Fibroblast of peridontal ligament (primary cell): Measurements from ENCODE around the gene UBR3.
"Not testable (repeated sequence)": the region's sequence is repeated elsewhere in the genome, so short reads cannot be mapped to it uniquely, and the experiment has no call there.

Source experiments
- DNase-seq: peaks from one replicate; pipeline ENCODE4 v3.0.0-alpha.2; 2010; ENCODE audit errors: extremely low read depth

UBR3 gene

DNA sequence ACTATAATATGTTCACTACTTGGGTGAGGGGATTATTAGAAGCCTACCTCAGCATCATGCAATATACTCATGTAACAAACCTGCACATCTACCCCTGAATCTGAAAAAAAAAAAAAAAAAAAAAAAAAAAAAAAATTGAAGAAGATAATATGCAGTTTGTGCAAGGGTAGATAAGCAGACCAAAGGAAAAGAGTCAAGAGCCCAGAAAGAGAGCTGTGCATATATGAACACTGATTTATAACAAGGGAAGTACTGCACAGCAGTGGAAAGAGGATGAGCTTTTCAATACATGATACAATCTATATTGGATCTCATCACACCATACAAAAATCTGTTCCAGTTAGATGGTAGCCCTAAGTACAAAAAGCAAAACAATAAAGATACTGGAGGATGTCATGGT, 268.1 kb downstream of the UBR3 start:
- DNase-seq, result no peak

DNA sequence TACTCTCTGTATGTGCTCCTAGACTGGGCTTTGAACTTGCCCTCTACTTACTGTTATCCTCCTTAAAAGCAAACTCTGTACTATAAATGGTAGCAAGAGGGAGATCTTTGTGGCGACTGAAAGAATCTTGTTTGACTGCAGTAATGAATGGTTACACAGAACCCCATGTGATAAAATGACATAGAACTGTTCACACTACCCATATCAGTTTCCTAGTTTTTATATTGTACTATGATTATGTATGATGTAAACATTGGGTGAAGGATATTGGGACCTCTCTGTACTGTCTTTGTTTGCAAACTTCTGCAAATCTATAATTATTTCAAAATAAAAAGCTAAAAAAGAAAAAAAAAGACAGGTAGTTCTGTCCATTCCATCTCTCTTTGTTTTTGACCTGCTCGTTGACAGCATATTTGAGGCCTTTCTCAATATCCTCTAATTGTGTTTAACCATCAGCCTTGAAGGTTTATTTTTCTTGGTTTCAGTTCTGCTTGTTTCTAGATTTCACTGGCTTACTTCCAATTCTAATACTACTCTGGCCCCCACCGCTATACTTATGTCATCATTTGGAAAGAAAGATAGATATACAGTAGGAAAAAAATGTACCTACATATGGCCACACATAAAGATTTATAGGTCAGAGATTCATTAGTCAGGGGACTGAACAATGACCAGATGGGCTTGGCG, 271.5 kb downstream of the UBR3 start:
- peak; percentile 49 for DNase-seq

DNA sequence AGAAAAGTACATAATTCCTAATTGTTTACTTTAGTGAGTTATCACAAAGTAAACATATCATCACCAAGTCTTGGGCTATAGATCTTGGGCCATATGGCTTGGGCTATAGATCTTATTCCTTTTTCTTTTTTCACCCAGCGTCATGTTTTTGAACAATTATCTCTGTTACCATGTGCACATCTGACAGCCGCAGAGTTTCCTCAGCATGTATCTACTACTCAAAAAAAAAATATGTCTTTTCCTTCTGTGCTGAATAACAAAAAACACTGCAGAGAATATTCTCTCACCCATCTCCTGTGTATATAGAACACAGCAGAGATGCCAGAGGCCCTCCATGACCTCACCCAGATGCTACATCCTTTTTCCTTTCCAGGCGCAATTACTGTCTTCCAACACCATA, 274.5 kb downstream of the UBR3 start:
- DNase-seq, result no peak

DNA sequence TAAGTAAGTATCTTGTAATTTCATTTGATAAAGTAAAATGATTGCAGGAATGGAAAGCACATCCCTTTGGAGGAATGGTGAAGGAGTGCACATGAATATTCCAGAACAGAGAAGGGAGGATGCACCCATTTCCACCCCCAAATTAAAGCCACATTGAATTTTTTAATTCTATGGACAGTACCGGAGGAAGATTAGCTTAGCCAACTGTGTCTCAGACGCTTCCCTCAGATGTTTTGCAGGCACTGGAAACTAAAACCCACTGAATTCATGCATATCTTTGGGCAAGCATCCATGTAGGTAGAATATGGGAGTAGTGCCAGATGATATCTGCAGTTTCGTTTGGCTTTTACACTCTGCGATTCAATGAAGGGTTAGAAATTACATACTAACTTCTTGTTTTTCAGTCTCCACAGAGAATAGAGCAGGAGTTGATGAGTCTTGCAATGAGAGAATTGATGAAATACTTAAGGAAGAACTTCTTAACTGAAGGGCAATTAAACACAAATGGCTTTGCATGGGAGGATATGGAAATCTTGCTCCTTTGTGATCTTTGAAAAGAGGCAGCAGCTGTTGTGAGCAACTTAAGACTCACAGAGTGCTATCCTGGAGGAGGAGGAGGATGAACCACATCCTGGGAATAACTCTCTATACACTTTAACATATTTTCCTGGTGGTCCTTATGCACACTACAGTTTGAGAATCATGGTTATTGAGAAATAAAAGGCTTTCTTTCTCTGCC, 279.0 kb downstream of the UBR3 start:
- no peak for DNase-seq

DNA sequence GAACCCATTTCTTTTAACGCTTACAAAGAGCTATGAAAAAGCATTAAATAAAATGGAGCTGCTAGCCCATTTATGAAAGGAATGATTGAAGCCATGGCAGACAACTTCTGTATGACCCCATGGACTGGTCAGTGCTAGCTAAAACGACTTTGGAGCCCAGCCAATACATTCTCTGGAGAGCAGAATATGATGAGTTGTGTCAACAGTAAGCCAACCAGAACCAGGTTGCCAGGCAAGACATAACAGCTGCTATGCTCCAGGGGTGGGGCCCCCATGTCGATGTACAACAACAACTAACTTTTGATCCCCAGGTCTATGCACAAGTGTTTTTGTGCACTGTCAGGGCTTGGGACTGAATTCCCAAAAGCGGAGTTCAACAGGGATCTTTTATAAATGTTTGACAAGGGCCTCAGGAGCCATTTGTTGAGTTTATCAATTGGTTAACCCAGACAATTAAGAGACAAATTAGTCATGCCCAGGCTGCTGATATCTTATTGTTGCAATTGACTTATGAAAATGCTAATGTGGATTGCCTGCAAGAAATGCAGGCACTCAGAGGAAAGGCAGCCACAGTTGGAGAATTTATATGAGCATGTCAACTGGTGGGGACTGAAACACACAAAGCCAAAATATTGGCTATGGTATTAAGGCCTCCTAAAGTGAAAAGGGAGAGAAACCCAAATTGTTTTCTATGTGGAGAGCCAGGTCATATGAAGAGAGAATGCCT, 286.1 kb downstream of the UBR3 start:
- DNase-seq, result no peak

DNA sequence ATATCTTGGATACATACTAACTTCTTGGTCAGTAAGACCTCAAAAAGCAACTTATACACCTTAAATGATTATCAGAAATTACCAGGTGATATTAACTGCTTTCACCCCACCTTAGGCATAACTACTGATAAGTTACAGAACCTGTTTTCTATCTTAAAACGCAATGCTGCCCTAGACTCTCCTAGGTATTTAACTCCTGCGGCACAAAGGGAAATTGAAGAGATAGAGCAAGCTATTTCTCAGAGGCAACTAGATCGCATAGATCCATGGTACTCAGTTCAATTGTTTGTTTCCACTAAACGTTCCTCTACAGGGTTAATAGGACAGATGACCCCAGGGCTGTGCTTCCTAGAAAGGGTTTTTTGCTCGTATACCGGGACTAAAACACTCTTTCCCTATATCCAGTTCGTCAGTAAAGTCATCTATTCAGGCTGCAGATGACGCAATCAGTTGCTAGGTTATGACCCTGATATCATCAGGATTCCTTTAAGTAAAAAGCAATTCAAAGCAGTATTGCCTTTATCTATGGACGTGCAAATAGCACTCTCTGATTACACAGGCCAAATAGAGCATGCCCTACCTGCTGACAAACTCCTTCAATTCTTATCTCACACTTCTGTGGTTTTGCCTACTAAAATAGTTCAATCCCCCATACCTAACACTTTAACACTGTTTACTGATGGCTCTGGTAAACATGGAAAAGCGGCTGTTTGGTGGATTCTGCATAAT, 288.4 kb downstream of the UBR3 start:
- DNase-seq, result no peak

DNA sequence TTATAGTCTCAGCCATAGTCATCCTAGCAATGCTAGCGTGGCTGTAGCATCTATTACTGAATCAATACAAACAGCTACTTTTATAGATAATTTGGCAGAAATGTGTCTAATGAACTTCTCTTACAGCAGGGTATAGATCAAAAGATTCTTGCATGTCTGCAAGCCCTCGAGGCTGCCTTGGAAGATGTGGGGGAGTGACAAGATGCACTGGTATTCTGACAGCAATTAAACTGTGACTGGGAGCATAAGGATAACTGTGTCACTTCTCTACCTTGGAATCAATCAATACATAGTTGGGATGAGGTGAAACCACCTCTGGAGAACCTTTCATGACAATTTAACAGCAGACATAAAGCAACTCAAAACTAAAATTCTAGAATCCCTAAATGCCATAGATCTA, 291.4 kb downstream of the UBR3 start:
- DNase-seq, result no peak

DNA sequence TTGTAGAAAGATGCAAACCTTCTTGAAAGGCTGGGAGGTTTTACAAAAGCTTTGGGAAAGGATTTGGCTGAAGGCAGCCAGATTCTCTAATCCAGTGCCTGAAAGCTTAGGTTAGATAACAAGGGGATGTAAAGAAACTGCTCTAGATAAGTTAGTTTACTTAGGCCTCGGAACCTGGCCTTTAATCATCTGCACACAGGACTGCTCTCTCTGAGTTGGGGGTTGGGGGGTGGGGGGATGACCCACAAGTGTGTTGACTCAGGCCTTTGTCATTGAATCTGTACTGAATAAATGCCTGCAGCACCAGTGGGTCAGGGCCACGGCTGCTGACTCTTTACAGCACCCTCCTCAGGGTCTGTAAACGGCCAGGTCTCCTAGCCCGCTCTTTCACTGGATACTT, 292.1 kb downstream of the UBR3 start:
- not testable (repeated sequence) for DNase-seq

DNA sequence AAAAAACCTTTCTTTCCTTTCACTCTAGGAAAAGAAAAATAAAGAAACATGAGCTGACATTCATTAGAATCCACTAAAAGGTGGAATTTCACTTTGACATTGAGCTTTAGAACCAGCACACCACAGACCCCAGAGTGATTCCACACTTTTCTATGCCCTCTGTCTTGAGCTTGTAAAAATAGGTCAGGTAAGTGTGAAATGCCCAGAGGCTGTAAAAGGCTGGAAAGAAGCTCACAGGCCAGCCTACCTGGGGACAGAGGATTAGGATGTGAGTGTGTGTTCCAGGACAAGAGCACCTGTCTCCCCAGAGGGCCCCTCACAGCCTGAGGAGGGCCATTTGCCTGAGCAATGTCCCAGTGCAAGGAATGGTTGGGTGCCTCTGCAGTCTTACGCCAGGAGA, 294.4 kb downstream of the UBR3 start:
- no peak for DNase-seq

DNA sequence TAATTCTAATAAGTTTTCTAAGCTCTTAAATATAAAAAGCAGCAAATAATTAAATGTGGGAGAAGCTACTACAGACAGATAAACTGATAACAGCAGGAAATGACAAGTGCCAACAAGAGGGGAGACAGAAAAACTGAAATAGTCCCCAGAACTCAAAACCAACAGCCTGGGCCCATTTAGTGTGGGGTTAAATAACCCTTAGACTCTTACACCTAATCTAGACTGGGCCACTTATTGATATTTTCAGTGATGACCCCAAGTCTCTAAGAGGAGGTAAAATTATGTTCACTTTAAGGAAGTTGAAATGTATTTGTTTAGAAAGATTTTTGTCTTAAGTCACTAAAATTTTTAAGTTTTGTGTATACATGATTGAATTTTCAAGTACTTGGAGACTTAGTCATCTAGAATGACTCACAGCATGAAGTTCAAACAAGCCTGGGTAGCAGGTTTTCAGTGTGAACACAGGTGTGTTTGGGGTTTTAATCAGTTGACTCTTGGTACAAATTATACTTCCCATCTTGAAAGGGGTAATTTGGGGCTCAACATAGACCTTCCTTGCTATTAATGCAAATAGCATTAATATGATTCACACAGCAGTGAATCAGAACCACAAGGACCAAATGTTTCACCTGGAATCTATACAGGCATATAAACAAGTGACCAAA, 295.8 kb downstream of the UBR3 start:
- peak; percentile 40 for DNase-seq

DNA sequence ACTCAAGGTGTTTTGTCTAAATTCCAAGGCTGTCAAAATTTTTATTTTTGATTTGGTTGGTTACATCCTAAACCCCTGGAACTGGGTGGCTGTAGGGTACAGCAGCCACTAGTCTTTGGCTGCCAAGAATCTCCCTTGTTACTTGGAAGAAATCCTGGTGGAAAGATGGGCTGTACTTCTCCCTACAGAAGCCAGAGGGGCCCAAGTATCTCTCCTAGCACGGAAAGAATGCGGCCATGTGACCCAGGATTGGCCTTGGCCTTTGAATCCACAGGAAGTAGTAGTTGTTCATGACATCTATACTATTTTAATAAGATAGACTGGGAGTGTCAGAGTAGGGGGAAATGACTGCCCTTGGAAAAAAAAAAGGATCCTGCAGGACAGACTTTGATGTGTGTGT, 296.3 kb downstream of the UBR3 start:
- DNase-seq, result no peak

DNA sequence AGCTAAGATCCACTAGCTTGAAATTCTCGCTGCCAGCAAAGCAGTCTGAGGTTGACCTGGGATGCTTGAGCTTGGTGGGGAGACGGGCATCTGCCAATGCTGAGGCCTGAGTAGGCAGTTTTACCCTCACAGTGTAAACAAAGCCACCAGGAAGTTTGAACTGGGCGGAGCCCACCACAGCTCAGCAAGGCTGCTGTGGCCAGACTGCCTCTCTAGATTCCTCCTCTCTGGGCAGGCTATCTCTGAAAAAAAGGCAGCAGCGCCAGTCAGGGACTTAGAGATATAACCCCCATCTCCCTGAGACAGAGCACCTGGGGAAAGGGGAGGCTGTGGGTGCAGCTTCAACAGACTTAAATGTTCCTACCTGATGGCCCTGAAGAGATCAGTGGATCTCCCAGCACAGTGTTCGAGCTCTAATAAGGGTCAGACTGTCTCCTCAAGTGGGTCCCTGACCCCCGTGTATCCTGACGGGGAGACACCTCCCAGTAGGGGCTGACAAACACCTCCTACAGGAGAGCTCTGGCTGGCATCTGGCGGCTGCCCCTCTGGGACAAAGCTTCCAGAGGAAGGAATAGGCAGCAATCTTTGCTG, 299.0 kb downstream of the UBR3 start:
- not testable (repeated sequence) for DNase-seq
